Neural progenitor cell (in vitro differentiated cells): ENCODE measurements around the gene USP6.

ENCODE experiments used
- EZH2 ChIP-seq: fragments of 200-600 bp; sonication (generic); IDR thresholded peaks from 2 replicates; pipeline ENCODE4 v1.6.1; 2017; ENCODE audit warnings: antibody characterized with exemption, mild to moderate bottlenecking, moderate library complexity
- EZH2phosphoT487 ChIP-seq: fragments of 200-600 bp; sonication (generic); IDR thresholded peaks from 2 replicates; pipeline ENCODE4 v1.6.1; 2017; ENCODE audit warnings: antibody characterized with exemption
- TF ChIP-seq, protein P1 (sequence below): fragments of 200-600 bp; sonication (generic); IDR thresholded peaks from 2 replicates; pipeline ENCODE4 v1.5.1; 2017; ENCODE audit warnings: antibody characterized with exemption, mild to moderate bottlenecking

DNA sequence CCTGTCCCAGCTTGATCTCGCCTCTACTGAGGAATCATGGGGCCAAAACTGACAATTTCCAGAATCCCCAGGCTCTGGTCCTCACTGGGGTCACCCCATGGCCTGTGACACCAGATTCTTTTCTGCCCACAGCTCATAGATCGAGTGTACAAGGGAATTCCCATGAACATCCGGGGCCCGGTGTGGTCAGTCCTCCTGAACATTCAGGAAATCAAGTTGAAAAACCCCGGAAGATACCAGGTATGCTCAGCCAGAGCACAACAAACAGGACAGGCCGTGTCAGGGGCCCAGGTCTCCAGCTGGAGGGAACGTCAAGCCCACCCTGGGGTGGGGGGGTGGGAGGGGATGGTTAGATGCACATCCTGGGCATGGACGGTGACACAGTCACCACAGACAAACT is 17.5 kb downstream of the USP6 start:
- TF ChIP-seq EZH2 (no peak), EZH2phosphoT487 (no peak)
- TF ChIP-seq, protein P1, sequence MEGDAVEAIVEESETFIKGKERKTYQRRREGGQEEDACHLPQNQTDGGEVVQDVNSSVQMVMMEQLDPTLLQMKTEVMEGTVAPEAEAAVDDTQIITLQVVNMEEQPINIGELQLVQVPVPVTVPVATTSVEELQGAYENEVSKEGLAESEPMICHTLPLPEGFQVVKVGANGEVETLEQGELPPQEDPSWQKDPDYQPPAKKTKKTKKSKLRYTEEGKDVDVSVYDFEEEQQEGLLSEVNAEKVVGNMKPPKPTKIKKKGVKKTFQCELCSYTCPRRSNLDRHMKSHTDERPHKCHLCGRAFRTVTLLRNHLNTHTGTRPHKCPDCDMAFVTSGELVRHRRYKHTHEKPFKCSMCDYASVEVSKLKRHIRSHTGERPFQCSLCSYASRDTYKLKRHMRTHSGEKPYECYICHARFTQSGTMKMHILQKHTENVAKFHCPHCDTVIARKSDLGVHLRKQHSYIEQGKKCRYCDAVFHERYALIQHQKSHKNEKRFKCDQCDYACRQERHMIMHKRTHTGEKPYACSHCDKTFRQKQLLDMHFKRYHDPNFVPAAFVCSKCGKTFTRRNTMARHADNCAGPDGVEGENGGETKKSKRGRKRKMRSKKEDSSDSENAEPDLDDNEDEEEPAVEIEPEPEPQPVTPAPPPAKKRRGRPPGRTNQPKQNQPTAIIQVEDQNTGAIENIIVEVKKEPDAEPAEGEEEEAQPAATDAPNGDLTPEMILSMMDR, result no peak
